Keratinocyte (primary cell): ENCODE measurements around the gene DIAPH1. TPM values are rescaled to one million over a fixed set of nuclear protein-coding genes. Genes with fewer than 3 reads are reported as not detected.

Experiments
- DNase-seq: peaks from one replicate; pipeline ENCODE4 v3.0.0-alpha.2; 2011; ENCODE audit warnings: low read depth, missing footprints, low spot score
- FAIRE-seq: peaks from 2 replicates; lab custom pipeline; 2011; peaks lifted over from hg19 to GRCh38; lab: Jason Lieb, UNC
- H2AFZ ChIP-seq: 2 replicates; pipeline ENCODE4 v1.6.0; 2012; ENCODE audit warnings: low read length, control low read depth, inconsistent platforms; ENCODE audit not compliant: control insufficient read depth
- H3K27ac ChIP-seq: 2 replicates; pipeline ENCODE4 v1.5.1; 2011; ENCODE audit warnings: low read length; ENCODE audit not compliant: control insufficient read depth, insufficient read depth
- H3K27me3 ChIP-seq: 3 replicates; pipeline ENCODE4 v1.6.0; 2011; ENCODE audit warnings: low read length; ENCODE audit not compliant: control insufficient read depth, insufficient read depth; ENCODE audit errors: extremely low read depth
- H3K36me3 ChIP-seq, 2 experiments: 2 replicates in 1 of 2; 3 replicates in 1 of 2; pipeline ENCODE4 v1.5.1; 2011; ENCODE audit warnings: low read length in 2 of 2, mild to moderate bottlenecking in 1 of 2; ENCODE audit not compliant: control insufficient read depth in 2 of 2, insufficient read depth in 2 of 2; ENCODE audit errors: extremely low read depth in 1 of 2
- H3K4me1 ChIP-seq: 3 replicates; pipeline ENCODE4 v1.5.1; 2011; ENCODE audit warnings: low read length; ENCODE audit not compliant: control insufficient read depth, insufficient read depth; ENCODE audit errors: extremely low read depth
- H3K4me2 ChIP-seq: 3 replicates; pipeline ENCODE4 v1.6.0; 2011; ENCODE audit warnings: low read depth, low read length; ENCODE audit not compliant: control insufficient read depth, insufficient read depth; ENCODE audit errors: extremely low read depth
- H3K4me3 ChIP-seq, 3 experiments: fragments of 200-600 bp in 1 of 3; sonication (generic) in 1 of 3; 2 replicates in 2 of 3; 3 replicates in 1 of 3; pipeline ENCODE4 v1.5.1; 2011 to 2016; ENCODE audit warnings: low read length in 3 of 3, mild to moderate bottlenecking in 3 of 3, control low read depth in 2 of 3, inconsistent platforms in 1 of 3, low read depth in 1 of 3, mixed read lengths in 1 of 3, mixed run types in 1 of 3, moderate library complexity in 1 of 3; ENCODE audit not compliant: control insufficient read depth in 2 of 3, insufficient read depth in 2 of 3; ENCODE audit errors: extremely low read depth in 1 of 3
- H3K79me2 ChIP-seq: 2 replicates; pipeline ENCODE4 v1.6.0; 2012; ENCODE audit warnings: low read length; ENCODE audit not compliant: control insufficient read depth, insufficient read depth
- H3K9ac ChIP-seq: 3 replicates; pipeline ENCODE4 v1.6.0; 2011; ENCODE audit warnings: low read length; ENCODE audit not compliant: control insufficient read depth, insufficient read depth; ENCODE audit errors: extremely low read depth
- H3K9me1 ChIP-seq: 3 replicates; pipeline ENCODE4 v1.6.0; 2011; ENCODE audit warnings: low read length; ENCODE audit not compliant: control insufficient read depth, insufficient read depth; ENCODE audit errors: extremely low read depth
- H3K9me3 ChIP-seq: 2 replicates; pipeline ENCODE4 v1.5.1; 2012; ENCODE audit warnings: low read depth, low read length; ENCODE audit not compliant: control insufficient read depth
- H4K20me1 ChIP-seq: 3 replicates; pipeline ENCODE4 v1.6.0; 2011; ENCODE audit warnings: low read length; ENCODE audit not compliant: control insufficient read depth, insufficient read depth; ENCODE audit errors: extremely low read depth
- EZH2 ChIP-seq: IDR thresholded peaks from one replicate; pipeline ENCODE4 v1.6.1; 2012; ENCODE audit warnings: inconsistent platforms, mild to moderate bottlenecking, low read length, moderate library complexity
- dilution Hi-C: fragments of 300-500 bp; cut with MboI; formaldehyde crosslinking; loops from one replicate; pipeline ENCODE4 v1.7.0; 2020; ENCODE audit warnings: low sequenced_read_pairs; ENCODE audit not compliant: extremely low pct_ligation_motif_present
- polyA plus RNA-seq, 5 experiments: library from polyadenylated mRNA; depleted of rRNA in 3 of 5; stranded (reverse) in 3 of 5; stranded (forward) in 1 of 5; unstranded in 1 of 5; fragments of >200 nt; gene quantifications; 1 replicate in 1 of 5; 2 replicates in 3 of 5; 3 replicates in 1 of 5; pipeline versions ENCODE4 v1.2.1 to v1.2.3, GENCODE V29; 2011 to 2012; ENCODE audit warnings: missing spikeins in 2 of 5, low read depth in 1 of 5, low replicate concordance in 1 of 5
- TF ChIP-seq, protein P1 (sequence below), 3 experiments: IDR thresholded peaks in 1 of 3; conservative IDR thresholded peaks in 1 of 3; optimal IDR thresholded peaks in 1 of 3; 2 replicates in 2 of 3; 3 replicates in 1 of 3; pipeline versions ENCODE3 to v1.5.1; 2011; ENCODE audit warnings: low read length in 3 of 3, mild to moderate bottlenecking in 3 of 3, moderate library complexity in 2 of 3, control low read depth in 1 of 3, inconsistent platforms in 1 of 3; ENCODE audit not compliant: insufficient read depth in 2 of 3; ENCODE audit errors: extremely low read depth in 1 of 3

The DIAPH1 gene
- polyA plus RNA-seq, 1 donor (not counting 4 experiments of a cell fraction or from before 2014, with no cell fraction given): 72.0 TPM

DNA sequence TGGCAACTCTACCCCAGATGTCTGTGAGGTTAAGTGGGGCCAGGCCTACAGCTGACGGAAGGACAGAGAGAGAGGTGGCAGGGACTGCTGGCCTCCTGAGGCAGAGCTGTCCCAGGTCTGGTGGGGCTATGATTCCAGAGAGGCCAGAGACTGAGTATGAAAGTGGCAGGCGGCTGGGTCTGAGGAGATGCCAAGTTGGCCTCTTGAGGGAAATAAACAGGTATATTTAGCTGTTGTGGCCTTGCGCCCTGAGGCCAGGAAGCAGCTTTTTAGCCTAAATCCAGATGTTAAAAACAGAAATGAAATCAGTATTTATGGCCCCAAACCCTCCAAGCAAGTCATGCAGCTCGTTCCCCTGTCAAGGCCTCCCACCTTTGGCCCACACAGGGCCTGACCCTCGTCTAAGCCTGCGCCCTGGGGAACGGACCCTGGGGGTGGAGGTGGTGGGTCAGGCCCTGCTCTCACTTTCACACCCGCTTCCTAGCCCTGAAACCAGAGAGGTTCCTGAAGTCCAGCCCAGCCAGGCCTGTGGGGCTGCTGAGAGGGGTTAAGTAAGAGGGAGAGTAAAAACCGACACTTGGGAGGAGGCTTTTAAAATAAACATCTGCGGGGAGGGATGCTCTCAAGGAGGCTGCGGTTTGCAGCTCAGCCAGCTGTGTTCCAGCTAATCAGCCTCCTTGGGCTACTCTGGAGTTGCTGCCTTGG is 111.3 kb downstream of the DIAPH1 start:
- Histone ChIP-seq H2AFZ (no peak overlapping the region), H3K36me3 (peaks cover 0 to 19% of the 10 kb centered on the region in 2 experiments), H3K79me2 (no peaks in the 10 kb centered on the region), H3K9me1 (no peaks in the 10 kb centered on the region), H3K27me3 (no peaks in the 10 kb centered on the region), H3K4me3 (no peak overlapping the region), H4K20me1 (no peaks in the 10 kb centered on the region), H3K4me1 (peaks cover 13% of the 10 kb centered on the region), H3K4me2 (no peak overlapping the region), H3K9ac (no peak overlapping the region), H3K9me3 (no peaks in the 10 kb centered on the region), H3K27ac (no peak overlapping the region)
- DNase-seq (no peak), FAIRE-seq (no peak)
- dilution Hi-C loops: no loop called here
- TF ChIP-seq, protein P1, sequence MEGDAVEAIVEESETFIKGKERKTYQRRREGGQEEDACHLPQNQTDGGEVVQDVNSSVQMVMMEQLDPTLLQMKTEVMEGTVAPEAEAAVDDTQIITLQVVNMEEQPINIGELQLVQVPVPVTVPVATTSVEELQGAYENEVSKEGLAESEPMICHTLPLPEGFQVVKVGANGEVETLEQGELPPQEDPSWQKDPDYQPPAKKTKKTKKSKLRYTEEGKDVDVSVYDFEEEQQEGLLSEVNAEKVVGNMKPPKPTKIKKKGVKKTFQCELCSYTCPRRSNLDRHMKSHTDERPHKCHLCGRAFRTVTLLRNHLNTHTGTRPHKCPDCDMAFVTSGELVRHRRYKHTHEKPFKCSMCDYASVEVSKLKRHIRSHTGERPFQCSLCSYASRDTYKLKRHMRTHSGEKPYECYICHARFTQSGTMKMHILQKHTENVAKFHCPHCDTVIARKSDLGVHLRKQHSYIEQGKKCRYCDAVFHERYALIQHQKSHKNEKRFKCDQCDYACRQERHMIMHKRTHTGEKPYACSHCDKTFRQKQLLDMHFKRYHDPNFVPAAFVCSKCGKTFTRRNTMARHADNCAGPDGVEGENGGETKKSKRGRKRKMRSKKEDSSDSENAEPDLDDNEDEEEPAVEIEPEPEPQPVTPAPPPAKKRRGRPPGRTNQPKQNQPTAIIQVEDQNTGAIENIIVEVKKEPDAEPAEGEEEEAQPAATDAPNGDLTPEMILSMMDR (optimal IDR thresholded peaks at IDR 0.05 in 1 of 3, IDR thresholded peaks at IDR 0.05 in 1 of 3, conservative IDR thresholded peaks at IDR 0.05 in 1 of 3; ENCODE audit: extremely low read depth in 1 of 3, insufficient read depth in 2 of 3, low read length in 3 of 3): no peak
- no peak for TF ChIP-seq EZH2

DNA sequence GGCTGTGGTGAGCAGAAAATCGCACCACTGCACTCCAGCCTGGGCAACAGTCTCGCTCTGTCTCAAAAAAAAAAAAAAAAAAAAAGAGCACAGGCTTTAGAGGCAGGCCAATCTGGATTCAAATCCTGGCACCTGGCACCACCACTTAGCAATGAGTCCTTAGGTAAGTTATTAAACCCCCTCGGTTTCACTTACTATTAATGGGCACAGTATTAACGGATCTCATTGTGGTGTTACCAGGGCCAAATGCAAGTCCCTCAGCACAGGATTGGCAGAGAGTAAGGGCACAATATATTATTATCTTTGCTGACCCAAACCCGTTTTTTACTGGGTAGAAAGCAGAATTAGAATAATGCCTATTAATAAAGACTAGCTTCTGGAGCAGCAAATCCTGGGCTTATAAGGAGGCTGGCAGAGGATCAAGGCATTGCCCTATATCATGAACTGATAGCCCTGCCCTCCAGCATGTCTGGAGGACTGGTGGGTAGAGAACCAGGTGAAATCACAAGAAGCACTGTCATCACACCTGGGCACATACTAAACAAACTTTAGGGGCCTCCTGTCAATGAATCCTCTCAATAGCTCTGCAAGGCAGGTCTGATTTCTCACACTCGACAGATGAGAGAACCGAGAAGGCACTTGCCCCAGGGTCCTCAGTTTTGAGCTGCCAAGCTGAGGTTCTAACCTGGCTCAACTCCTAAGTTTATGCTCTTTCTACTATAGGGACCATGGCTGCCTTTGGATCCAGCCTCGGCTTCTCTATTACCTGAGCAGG is 112.2 kb downstream of the DIAPH1 start:
- TF ChIP-seq, protein P1 (optimal IDR thresholded peaks at IDR 0.05 in 1 of 3, IDR thresholded peaks at IDR 0.05 in 1 of 3, conservative IDR thresholded peaks at IDR 0.05 in 1 of 3; ENCODE audit: extremely low read depth in 1 of 3, insufficient read depth in 2 of 3, low read length in 3 of 3): no peak
- no peak for TF ChIP-seq EZH2
- Histone ChIP-seq H2AFZ (no peak overlapping the region), H3K79me2 (no peaks in the 10 kb centered on the region), H3K36me3 (peaks cover 0 to 21% of the 10 kb centered on the region in 2 experiments), H3K4me2 (no peak overlapping the region), H3K27me3 (no peaks in the 10 kb centered on the region), H3K9me1 (no peaks in the 10 kb centered on the region), H3K9ac (no peak overlapping the region), H3K27ac (no peak overlapping the region), H3K9me3 (no peaks in the 10 kb centered on the region), H3K4me1 (peaks cover 12% of the 10 kb centered on the region), H4K20me1 (no peaks in the 10 kb centered on the region), H3K4me3 (no peak overlapping the region)
- DNase-seq: no peak
- no peak for FAIRE-seq
- dilution Hi-C loops: no loop called here
